GM18505 (cell line): ENCODE data around the gene PROK1.

ENCODE experiments used
- ATAC-seq: cut with Tn5 transposase; IDR thresholded peaks from one replicate; pipeline ENCODE4 v1.9.1; 2021; ENCODE audit not compliant: unreplicated experiment
- POLR2A ChIP-seq: IDR thresholded peaks from 4 replicates; pipeline ENCODE4 v1.6.1; 2011; ENCODE audit warnings: borderline replicate concordance; ENCODE audit not compliant: insufficient read depth, insufficient read length; ENCODE audit errors: extremely low read depth

Gene PROK1

GRCh38 chr1:110480356-110481096 lies 29.6 kb downstream of the PROK1 start:
- no peak for ATAC-seq
- TF ChIP-seq POLR2A = no peak

- no peak for TF ChIP-seq POLR2A
- no peak for ATAC-seq
Observed at GRCh38 chr1:110481968-110482623, 31.1 kb downstream of the PROK1 start.

GRCh38 chr1:110482662-110483307 lies 31.8 kb downstream of the PROK1 start:
- TF ChIP-seq POLR2A = no peak

GRCh38 chr1:110483308-110483685 lies 32.3 kb downstream of the PROK1 start:
- no peak for ATAC-seq
- no peak for TF ChIP-seq POLR2A

More at GRCh38 chr1:110482662-110483307, 31.8 kb downstream of the PROK1 start:
- ATAC-seq = no peak

GRCh38 chr1:110484801-110485200 lies 33.9 kb downstream of the PROK1 start:
- no peak for ATAC-seq
- TF ChIP-seq POLR2A = no peak

- ATAC-seq = no peak
- TF ChIP-seq POLR2A = no peak
Observed at GRCh38 chr1:110485725-110486124, 34.8 kb downstream of the PROK1 start.

- no peak for TF ChIP-seq POLR2A
- no peak for ATAC-seq
Observed at GRCh38 chr1:110487726-110488125, 36.8 kb downstream of the PROK1 start.

- ATAC-seq = no peak
- no peak for TF ChIP-seq POLR2A
Observed at GRCh38 chr1:110488161-110488560, 37.2 kb downstream of the PROK1 start.

GRCh38 chr1:110488867-110489266 lies 37.9 kb downstream of the PROK1 start:
- TF ChIP-seq POLR2A = no peak
- ATAC-seq = no peak

- no peak for TF ChIP-seq POLR2A
- no peak for ATAC-seq
Observed at GRCh38 chr1:110489406-110489805, 38.5 kb downstream of the PROK1 start.

DNA sequence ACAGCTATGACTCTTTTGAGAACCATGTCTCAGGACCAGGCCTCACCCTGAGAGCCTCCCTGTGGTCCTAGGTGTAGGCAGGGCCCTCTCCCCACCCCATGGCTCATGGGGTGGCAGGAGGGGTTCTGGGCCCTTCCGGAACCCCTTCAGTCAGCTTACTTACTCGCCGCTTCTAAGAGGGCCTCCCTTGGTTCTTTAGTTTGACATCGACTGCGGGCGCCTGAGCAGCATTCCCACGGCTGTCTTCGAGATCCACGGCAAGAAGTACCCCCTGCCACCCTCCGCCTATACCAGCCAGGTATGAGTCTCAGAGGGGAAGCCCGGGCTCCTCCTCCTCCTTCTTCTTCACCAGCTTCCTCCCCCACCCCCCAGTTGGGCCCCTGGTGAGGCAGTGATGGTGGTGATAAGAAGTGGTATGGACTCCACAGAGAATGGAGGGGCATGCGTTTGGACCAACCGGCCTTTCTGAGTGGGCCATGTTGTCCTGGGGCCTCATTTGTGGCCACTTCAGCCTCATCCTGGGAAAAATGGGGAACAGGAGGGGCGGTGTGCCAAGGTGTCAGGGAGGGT lies 39.1 kb downstream of the PROK1 start:
- TF ChIP-seq POLR2A = no peak
- ATAC-seq = no peak

DNA sequence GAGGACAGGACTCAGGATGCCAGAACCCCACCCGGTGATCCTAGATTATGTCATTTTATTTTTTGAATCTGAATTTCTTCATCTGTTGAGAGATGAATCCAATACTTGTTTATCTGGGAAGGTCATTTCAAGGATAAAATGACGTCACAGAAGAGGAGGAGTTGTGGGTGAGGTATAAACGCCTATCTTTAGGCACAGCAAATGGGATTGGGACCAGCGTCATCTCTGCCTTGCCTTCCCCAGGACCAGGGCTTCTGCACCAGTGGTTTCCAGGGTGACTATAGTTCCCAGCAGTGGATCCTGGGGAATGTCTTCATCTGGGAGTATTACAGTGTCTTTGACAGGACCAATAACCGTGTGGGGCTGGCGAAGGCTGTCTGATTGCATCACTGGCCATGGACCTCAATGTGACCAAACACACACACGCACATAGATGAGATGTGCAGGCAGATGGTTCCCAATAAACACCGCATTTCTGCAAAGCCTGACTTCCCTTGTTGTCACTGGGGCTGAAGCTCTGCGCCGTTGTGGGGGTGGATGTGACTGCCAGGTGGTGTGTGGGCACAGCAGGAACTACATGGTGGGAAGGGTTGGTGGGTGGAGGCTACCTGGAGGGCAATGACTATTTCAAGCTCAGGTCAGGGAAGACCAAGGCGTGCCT lies 40.0 kb downstream of the PROK1 start:
- ATAC-seq = no peak
- no peak for TF ChIP-seq POLR2A

- ATAC-seq = no peak
- no peak for TF ChIP-seq POLR2A
Observed at GRCh38 chr1:110492573-110492972, 41.6 kb downstream of the PROK1 start.
